ENCODE measurements around the gene TKTL1.
"Not testable (repeated sequence)": the region's sequence is repeated elsewhere in the genome, so short reads cannot be mapped to it uniquely, and the experiment has no call there.

TKTL1 gene

DNA sequence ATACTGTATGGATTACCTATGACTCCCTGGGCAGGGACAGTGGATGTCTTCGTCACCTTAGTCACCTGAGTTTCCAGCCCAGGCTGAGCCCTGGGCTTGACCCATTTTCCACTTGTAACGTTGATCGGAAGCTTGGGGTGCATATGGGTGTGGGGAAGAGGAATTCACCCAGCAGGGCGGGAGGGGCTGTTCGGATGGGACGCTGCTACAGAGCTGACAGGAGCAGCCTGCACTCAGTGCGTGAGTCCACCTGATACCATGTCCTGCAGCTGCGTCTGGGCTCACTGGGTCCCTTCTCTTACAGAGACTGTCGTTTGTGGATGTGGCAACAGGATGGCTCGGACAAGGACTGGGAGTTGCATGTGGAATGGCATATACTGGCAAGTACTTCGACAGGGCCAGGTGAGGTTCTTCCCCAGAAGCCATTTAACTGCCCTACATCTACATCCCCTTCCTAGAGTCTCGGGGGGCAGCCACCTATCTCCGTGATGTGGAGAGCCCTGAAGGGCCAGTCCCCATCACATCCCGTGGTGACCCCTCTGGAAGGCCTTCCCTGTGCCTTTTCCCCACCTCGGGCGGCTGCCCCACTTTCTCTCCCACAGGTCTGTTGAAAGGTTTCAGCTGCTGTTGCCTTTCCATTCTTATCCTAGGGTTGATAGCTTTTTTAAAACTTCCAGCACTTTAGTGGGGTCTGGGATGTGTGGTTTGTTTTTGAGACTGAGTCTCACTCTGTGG lies 13.6 kb downstream of the TKTL1 start:
- no peak for DNase-seq (ENCODE audit: low read depth in 2 of 2)

DNA sequence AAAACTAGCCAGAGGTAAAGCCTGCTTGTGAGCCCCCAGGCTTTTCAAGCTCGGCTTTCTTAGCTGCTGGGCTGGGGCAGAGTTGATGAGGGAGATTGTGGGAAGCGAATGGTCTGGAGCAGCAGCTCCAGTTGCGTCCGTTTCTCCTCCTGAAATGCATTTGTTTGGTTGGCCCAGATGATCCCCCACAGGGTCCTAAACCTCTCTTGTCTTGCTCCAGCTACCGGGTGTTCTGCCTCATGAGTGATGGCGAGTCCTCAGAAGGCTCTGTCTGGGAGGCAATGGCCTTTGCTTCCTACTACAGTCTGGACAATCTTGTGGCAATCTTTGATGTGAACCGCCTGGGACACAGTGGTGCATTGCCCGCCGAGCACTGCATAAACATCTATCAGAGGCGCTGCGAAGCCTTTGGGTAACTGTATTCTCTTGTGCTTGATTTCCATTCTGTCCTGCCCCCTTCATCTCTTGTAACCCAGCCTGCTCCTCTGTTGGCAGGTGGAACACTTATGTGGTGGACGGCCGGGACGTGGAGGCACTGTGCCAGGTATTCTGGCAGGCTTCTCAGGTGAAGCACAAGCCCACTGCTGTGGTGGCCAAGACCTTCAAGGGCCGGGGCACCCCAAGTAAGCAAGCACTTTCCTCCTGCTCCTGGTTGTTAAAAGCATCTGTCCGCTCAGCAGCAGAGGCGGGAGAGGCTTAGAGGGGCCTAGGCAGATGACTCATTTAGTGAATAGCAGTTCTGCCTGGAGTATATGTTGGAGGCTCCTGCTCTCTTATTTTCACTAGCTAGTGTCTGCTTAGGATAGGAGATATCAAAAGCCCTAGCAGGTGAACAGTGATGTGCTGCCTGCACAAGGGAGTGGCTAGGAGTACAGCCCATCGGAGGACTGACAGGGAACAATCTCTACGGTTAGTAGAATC lies 15.3 kb downstream of the TKTL1 start:
- no peak for DNase-seq (ENCODE audit: low read depth in 2 of 2)

- no peak for DNase-seq (ENCODE audit: low read depth in 2 of 2)
Measured at GRCh38 chrX:154312116-154312515, 16.5 kb downstream of the TKTL1 start.

DNA sequence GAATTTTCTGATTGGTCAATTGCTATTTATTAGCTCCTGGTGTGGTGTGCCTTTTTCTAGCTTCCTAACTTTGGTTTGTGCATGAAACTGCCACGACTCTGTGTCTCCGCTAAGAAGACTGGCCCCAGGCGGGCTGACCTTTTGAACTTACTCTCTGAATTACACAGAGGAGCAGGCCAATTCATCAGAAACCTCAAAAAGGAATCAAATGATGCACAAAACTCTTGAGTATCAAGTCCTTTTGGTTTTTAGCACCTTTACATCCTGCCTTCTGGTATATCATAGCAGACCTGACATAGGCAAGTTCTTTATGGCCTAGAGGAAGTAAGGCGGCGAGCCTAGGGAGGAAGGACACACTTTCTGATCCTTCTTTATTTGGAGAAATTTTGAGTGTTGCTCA lies 17.6 kb downstream of the TKTL1 start:
- no peak for DNase-seq (ENCODE audit: low read depth in 2 of 2)

DNA sequence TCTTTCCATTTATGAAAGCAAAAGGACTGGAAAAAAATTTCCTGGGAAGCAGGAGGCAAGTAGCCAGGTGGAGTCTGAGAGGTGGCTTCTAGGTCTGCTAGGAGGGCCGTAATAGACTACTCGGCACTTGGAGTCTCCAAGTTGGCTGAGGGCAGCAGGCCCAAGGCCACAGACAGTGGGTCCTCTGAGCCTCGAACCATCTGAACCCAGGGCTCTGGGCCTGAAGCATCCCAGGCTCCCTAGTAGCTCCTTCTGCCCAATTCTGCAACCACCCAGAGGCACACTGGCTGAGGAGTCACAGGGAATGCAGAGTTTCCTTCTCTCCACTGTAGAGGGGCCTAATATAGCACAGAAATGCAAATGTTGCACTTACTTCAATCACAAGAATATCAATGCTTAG lies 19.8 kb downstream of the TKTL1 start:
- no peak for DNase-seq (ENCODE audit: low read depth in 2 of 2)

DNA sequence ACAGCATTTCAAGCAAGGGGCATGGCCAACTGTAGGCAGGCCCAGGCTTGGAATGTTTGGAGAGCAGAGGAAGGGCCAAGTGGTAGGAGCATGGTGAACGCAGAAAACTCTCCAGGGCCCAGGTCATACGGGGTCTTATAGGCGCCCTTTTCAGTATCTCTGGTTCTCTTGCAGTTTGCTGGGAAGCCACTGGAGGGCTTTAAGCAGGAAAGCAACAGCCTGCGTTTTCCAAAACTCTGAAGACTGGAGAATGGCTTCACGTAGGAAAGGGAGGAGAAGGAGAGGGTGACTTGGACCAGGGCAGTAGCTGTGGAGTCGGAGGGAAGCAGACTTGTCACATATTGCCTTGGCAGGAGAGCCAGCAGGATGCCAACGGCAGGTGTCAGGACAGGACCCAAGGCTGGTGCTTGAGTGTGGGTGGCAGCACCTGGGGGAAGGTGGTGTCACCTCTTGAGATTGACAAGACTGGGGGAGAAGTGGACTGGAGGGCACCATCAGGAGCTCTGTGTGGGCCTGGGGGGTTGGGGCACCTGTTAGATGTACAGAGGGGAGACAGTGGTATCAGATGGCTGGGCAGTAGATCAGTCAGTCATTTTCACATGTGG lies 21.9 kb downstream of the TKTL1 start:
- no peak for DNase-seq (ENCODE audit: low read depth in 2 of 2)

GRCh38 chrX:154320406-154320805 lies 24.8 kb downstream of the TKTL1 start:
- DNase-seq (ENCODE audit: low read depth in 2 of 2) = no peak

- DNase-seq (ENCODE audit: low read depth in 2 of 2) = no peak
Measured at GRCh38 chrX:154321152-154321551, 25.6 kb downstream of the TKTL1 start.

- no peak for DNase-seq (ENCODE audit: low read depth in 2 of 2)
Measured at GRCh38 chrX:154321594-154321993, 26.0 kb downstream of the TKTL1 start.

DNA sequence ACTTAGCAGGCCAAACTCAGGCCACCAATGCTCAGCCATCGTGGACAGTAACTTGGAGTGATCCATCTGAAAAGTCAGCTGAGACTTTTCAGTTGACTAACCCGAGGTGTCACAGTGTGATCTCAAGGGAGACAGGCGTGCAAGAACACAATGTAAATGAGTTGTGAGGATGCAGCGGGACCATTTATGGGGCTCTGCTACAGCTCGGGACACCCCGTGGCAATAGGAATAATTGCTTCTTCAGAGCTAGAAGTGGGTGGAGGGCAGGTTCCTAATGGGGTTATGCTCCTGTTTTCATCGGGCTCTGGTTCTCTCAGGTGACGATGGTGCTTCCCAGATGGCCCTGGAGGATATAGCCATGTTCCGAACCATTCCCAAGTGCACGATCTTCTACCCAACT lies 27.3 kb downstream of the TKTL1 start:
- no peak for DNase-seq (ENCODE audit: low read depth in 2 of 2)

- no peak for DNase-seq (ENCODE audit: low read depth in 2 of 2)
Measured at GRCh38 chrX:154323537-154323936, 27.9 kb downstream of the TKTL1 start.

- no peak for DNase-seq (ENCODE audit: low read depth in 2 of 2)
Measured at GRCh38 chrX:154325541-154325940, 29.9 kb downstream of the TKTL1 start.

DNA sequence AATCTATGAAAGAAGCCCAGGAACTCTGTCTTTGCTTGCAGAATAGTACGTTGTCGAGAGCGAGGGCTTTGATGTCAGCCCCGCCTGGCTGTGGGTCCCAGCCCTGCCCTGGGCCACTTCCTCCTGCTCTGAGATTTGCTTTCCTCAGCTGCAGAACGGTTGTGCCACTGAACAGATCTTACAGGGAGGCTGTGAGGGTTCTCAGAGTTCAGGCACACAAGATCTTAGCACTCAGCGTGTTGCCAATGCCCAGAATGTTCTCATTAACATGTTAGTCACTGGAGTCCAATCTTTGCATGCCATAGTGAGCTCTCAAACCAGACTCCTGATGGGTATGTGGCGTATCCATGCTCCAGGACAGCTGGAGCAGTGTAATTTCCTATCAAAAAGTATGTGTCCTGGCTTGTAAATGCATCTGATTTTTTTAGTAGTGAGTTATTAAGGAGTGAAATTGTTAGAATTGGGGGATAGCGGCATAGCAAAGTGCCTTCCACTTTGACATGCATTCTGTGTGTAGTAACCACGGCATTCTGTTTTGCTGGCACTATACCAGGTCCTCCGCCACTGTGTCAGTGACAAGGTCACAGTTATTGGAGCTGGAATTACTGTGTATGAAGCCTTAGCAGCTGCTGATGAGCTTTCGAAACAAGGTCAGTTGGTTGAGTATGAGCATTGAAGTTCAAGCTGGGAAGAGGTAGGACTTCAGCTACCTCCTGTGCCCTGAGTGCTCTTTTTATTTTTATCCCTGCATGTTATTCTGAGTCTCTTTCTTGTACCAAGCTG lies 31.6 kb downstream of the TKTL1 start:
- no peak for DNase-seq (ENCODE audit: low read depth in 2 of 2)

DNA sequence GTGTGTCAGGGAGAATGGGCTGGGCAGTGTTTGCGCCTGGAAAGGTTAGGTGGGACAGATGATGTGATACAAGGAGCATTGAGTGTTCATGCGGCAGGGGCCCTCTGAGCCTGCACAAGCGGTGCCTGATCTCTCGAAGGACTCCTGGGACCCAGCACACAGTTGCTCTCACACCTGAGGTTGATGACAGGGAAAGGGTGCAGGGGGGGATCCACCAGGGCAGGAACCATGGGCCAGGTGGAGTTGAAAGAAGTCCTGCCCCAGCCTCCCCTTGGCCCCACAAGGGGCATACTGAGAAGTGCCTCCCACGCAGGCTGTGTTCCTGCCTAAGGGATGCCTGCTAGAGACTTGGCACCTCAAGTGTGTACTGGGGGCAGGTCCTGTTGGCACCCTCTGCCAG lies 33.1 kb downstream of the TKTL1 start:
- no peak for DNase-seq (ENCODE audit: low read depth in 2 of 2)

DNA sequence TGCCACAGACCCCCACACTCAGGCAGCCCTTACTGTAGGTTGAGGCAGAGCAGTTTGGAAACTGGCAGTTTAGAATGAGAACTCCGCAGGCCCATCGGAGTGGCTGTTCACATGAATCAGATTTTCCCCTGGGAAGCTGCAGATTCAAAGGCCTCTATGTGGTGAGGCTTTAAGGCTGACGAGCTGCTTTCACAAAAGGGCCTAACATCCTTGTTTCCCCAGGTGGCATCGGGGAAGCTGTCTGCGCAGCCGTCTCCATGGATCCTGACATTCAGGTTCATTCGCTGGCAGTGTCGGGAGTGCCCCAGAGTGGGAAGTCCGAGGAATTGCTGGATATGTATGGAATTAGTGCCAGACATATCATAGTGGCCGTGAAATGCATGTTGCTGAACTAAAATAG lies 33.7 kb downstream of the TKTL1 start:
- DNase-seq (ENCODE audit: low read depth in 2 of 2) = no peak

GRCh38 chrX:154332561-154332960 lies 37.0 kb downstream of the TKTL1 start:
- DNase-seq (ENCODE audit: low read depth in 2 of 2) = no peak

GRCh38 chrX:154333116-154333515 lies 37.5 kb downstream of the TKTL1 start:
- no peak for DNase-seq (ENCODE audit: low read depth in 2 of 2)

GRCh38 chrX:154333837-154334271 lies 38.3 kb downstream of the TKTL1 start:
- DNase-seq (ENCODE audit: low read depth in 2 of 2) = no peak

GRCh38 chrX:154334496-154334895 lies 38.9 kb downstream of the TKTL1 start:
- no peak for DNase-seq (ENCODE audit: low read depth in 2 of 2)

DNA sequence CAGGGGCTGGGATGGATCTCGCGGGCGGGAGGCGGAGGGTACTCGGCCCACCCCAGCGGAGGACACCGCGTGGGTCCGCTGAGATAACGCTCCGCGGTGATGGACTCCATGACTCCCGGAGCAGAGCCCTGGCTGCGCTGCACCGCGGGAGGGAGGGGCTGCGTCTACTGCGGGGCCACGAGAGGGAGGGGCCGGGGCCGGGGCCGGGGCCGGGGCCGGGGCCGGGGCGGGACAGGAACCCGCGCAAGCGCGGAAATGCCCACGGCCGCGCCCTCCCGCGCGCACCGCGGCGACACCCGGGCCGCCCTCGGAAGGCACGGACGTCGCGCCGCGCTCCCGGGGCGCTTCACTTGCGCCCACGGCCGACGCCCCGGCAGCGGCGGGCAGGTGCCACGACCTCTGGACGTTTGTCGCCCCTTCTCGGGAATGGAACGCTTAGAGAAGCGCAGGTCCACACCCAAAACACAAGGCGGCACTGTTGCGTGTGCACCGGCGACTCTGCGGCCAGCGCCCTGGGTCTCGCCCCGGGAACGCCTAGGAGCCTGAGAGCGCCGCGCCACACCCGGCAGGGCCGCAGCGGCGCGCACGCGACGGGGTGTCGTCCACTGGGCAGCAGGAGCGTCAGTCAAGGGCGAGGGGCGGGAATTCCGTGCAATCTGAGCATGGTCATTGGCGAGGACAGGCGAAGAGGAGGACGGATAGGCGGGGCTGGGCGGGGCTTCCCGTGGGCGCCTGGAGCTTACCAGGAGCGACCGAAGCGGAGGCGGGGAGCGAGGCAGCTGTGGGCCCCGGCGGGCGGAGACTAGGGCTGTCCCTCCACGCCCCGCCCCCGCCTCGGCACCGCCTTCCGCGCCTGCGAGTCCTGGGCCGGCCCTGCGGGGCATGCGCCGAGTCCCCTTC lies 46.1 kb downstream of the TKTL1 start:
- DNase-seq (ENCODE audit: low read depth in 2 of 2) = not testable (repeated sequence)

DNA sequence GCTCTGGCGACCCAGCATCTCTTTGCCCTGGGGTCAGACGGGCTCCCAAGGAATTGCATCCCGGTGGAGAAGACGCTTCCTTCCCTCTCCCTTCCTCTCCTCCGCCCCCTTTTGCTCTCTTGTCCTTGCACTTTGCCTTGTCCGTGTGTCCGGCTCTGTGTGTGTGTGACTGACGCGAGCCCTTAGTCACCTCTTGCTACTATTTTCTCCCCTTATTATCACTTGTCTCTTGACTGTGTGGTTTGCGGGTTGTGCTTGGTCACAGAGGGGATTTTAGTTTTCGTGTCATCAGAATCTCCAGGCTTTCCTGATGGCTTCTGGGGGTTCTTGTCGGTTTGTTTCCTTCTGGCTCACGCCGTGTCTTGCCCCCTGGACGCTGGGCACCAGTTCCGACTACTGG lies 47.5 kb downstream of the TKTL1 start:
- not testable (repeated sequence) for DNase-seq (ENCODE audit: low read depth in 2 of 2)

Measured in stimulated activated CD8-positive, alpha-beta memory T cell treated with anti-CD3 and anti-CD28 coated beads, Interleukin-7, amount 100 ng/mL, for 4 hours (primary cell).